Measurements from ENCODE around the gene POMT2.

POMT2 gene

DNA sequence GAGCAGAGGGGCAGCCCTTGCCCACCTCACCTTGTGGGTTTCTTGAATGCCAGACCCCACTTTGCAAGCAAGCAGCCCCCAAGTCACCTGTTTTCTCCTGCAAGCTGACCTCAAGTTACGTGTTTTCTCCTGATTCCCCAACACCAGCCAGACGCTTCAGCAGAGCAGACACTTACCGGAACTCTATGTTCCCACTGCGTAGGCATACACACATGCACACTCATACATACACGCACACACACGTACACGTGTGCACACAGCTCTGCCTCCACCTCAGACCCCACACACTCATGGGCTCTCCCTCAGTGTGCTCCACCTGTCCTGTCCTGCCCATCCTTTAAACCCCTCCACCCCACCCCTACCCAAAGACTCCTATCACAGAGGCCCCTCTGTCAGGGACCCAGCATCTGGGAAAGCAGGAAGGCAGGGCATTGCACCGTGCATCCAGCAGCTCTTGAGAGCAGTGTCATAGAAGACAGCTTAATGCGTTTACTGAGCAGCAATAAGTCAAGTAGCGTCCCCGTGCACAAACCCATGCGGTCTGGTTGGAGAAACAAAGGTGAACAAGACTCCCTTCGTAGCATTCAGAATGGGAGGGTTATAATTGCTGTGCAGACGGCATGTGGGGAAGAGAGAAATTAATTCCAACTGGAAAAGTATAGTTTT, 94.7 kb downstream of the POMT2 start:
- H3K79me2 ChIP-seq (ENCODE audit: insufficient read depth, low read depth), result no peaks in the 10 kb centered on the region
- H3K9ac ChIP-seq, result no peak overlapping the region
- no peaks in the 10 kb centered on the region for H4K20me1 ChIP-seq (ENCODE audit: insufficient read depth)
- H3K4me3 ChIP-seq (IDR thresholded peaks at IDR 0.05; ENCODE audit: insufficient read depth, low read depth, low read length), result no peak overlapping the region
- H3K4me2 ChIP-seq, result no peak overlapping the region
- H3K4me1 ChIP-seq (ENCODE audit: low read depth, poor library complexity, severe bottlenecking), result no peaks in the 10 kb centered on the region
- no peak overlapping the region for H2AFZ ChIP-seq (ENCODE audit: low read depth)
- no peaks in the 10 kb centered on the region for H3K27me3 ChIP-seq (ENCODE audit: insufficient read depth, low read depth)
- TF ChIP-seq CTCF (conservative IDR thresholded peaks at IDR 0.05; ENCODE audit: low read depth, low read length), result no peak
- no peaks in the 10 kb centered on the region for H3K36me3 ChIP-seq (ENCODE audit: insufficient read depth)
- H3K27ac ChIP-seq, result no peak overlapping the region

- TF ChIP-seq CTCF (conservative IDR thresholded peaks at IDR 0.05; ENCODE audit: low read depth, low read length), result no peak
- H3K36me3 ChIP-seq (ENCODE audit: insufficient read depth), result no peaks in the 10 kb centered on the region
- H3K79me2 ChIP-seq (ENCODE audit: insufficient read depth, low read depth), result no peaks in the 10 kb centered on the region
- no peaks in the 10 kb centered on the region for H3K27me3 ChIP-seq (ENCODE audit: insufficient read depth, low read depth)
- H3K4me2 ChIP-seq, result no peak overlapping the region
- no peak overlapping the region for H3K27ac ChIP-seq
- no peaks in the 10 kb centered on the region for H4K20me1 ChIP-seq (ENCODE audit: insufficient read depth)
- H3K4me1 ChIP-seq (ENCODE audit: low read depth, poor library complexity, severe bottlenecking), result no peaks in the 10 kb centered on the region
- no peak overlapping the region for H2AFZ ChIP-seq (ENCODE audit: low read depth)
- no peak overlapping the region for H3K4me3 ChIP-seq (IDR thresholded peaks at IDR 0.05; ENCODE audit: insufficient read depth, low read depth, low read length)
- H3K9ac ChIP-seq, result no peak overlapping the region
Measured at GRCh38 chr14:77225254-77225653, 95.4 kb downstream of the POMT2 start.
